AG08396 (cell line): ENCODE measurements around the gene PFKP.
"Not testable (repeated sequence)": the region's sequence is repeated elsewhere in the genome, so short reads cannot be mapped to it uniquely, and the experiment has no call there.

Experiments used
- DNase-seq: peaks from one replicate; pipeline ENCODE4 v3.0.0; 2012; ENCODE audit warnings: low spot score, mixed read lengths

PFKP gene

GRCh38 chr10:3099291-3100092 is 32.1 kb downstream of the PFKP start:
- DNase-seq: peak; percentile 42

- no peak for DNase-seq
These were observed 32.9 kb downstream of the PFKP start for GRCh38 chr10:3100093-3100792.

GRCh38 chr10:3100856-3101640 is 33.7 kb downstream of the PFKP start:
- no peak for DNase-seq

- no peak for DNase-seq
These were observed 35.5 kb downstream of the PFKP start for GRCh38 chr10:3102720-3103427.

- no peak for DNase-seq
These were observed 36.3 kb downstream of the PFKP start for GRCh38 chr10:3103646-3104045.

GRCh38 chr10:3104251-3104918 is 37.0 kb downstream of the PFKP start:
- no peak for DNase-seq

GRCh38 chr10:3105166-3105565 is 37.8 kb downstream of the PFKP start:
- DNase-seq: no peak

- no peak for DNase-seq
These were observed 38.6 kb downstream of the PFKP start for GRCh38 chr10:3105905-3106304.

- DNase-seq: not testable (repeated sequence)
These were observed 39.0 kb downstream of the PFKP start for GRCh38 chr10:3106328-3106727.

GRCh38 chr10:3106928-3107425 is 39.6 kb downstream of the PFKP start:
- DNase-seq: peak; percentile 72

GRCh38 chr10:3107426-3107961 is 40.1 kb downstream of the PFKP start:
- peak; percentile 95 for DNase-seq

GRCh38 chr10:3108033-3108432 is 40.7 kb downstream of the PFKP start:
- DNase-seq: no peak

GRCh38 chr10:3108575-3109105 is 41.3 kb downstream of the PFKP start:
- no peak for DNase-seq

- DNase-seq: no peak
These were observed 41.8 kb downstream of the PFKP start for GRCh38 chr10:3109196-3109595.

- no peak for DNase-seq
These were observed 42.3 kb downstream of the PFKP start for GRCh38 chr10:3109633-3110032.

GRCh38 chr10:3110782-3111620 is 43.7 kb downstream of the PFKP start:
- DNase-seq: no peak

GRCh38 chr10:3111621-3112163 is 44.3 kb downstream of the PFKP start:
- no peak for DNase-seq

- no peak for DNase-seq
These were observed 46.0 kb downstream of the PFKP start for GRCh38 chr10:3113343-3113720.

GRCh38 chr10:3115685-3116084 is 48.3 kb downstream of the PFKP start:
- DNase-seq: no peak
